H1 (cell line): ENCODE results near the gene NUP50.

Source experiments
- BCL11A ChIP-seq, 2 experiments: IDR thresholded peaks; one replicate each; pipeline ENCODE4 v1.6.1; 2011; ENCODE audit warnings: low read depth in 2 of 2, low read length in 2 of 2, mild to moderate bottlenecking in 2 of 2
- CEBPB ChIP-seq: IDR thresholded peaks from 2 replicates; pipeline ENCODE4 v1.6.1; 2012; ENCODE audit warnings: low read depth, low read length
- CTCF ChIP-seq, 3 experiments: IDR thresholded peaks; 1 replicate in 2 of 3; 2 replicates in 1 of 3; pipeline versions ENCODE4 v1.5.1 to v1.6.1; 2011; ENCODE audit warnings: low read length in 3 of 3, mild to moderate bottlenecking in 3 of 3, inconsistent platforms in 2 of 3, low read depth in 1 of 3, moderate library complexity in 1 of 3; ENCODE audit not compliant: insufficient read depth in 1 of 3; ENCODE audit errors: control extremely low read depth in 1 of 3
- EP300 ChIP-seq, 2 experiments: IDR thresholded peaks; 1 replicate in 1 of 2; 2 replicates in 1 of 2; pipeline ENCODE4 v1.6.1; 2011 to 2012; ENCODE audit warnings: low read depth in 2 of 2, low read length in 2 of 2, mild to moderate bottlenecking in 2 of 2, borderline replicate concordance in 1 of 2, inconsistent platforms in 1 of 2, moderate library complexity in 1 of 2
- JUN ChIP-seq: IDR thresholded peaks from 2 replicates; pipeline ENCODE4 v1.6.1; 2011; ENCODE audit warnings: low read depth, mild to moderate bottlenecking, improper control_type of control experiment, low read length
- KDM1A ChIP-seq: fragments of 200-600, 300-600 bp; sonication (generic); IDR thresholded peaks from 2 replicates; pipeline ENCODE4 v1.7.1; 2016; ENCODE audit warnings: mild to moderate bottlenecking, low read length, borderline replicate concordance
- MAX ChIP-seq: IDR thresholded peaks from 2 replicates; pipeline ENCODE4 v1.6.1; 2012; ENCODE audit warnings: inconsistent platforms
- NRF1 ChIP-seq: IDR thresholded peaks from 2 replicates; pipeline ENCODE4 v1.6.1; 2011; ENCODE audit warnings: mild to moderate bottlenecking, low read depth, low read length, improper control_type of control experiment
- POLR2A ChIP-seq, 2 experiments: IDR thresholded peaks; 1 replicate in 1 of 2; 2 replicates in 1 of 2; pipeline ENCODE4 v1.6.1; 2011; ENCODE audit warnings: low read depth in 2 of 2, low read length in 2 of 2, mild to moderate bottlenecking in 2 of 2; ENCODE audit errors: control extremely low read depth in 1 of 2
- POLR2AphosphoS5 ChIP-seq: IDR thresholded peaks from 2 replicates; pipeline ENCODE4 v1.6.1; 2011; ENCODE audit warnings: low read depth, low read length
- SIN3A ChIP-seq, 2 experiments: IDR thresholded peaks in 1 of 2; conservative IDR thresholded peaks in 1 of 2; 2 replicates each; pipeline ENCODE4 v1.6.1; 2011 to 2012; ENCODE audit warnings: low read length in 2 of 2, improper control_type of control experiment in 1 of 2, low read depth in 1 of 2, mild to moderate bottlenecking in 1 of 2
- SP1 ChIP-seq: IDR thresholded peaks from 2 replicates; pipeline ENCODE4 v1.6.1; 2011; ENCODE audit warnings: low read depth, low read length
- TEAD4 ChIP-seq: IDR thresholded peaks from 2 replicates; pipeline ENCODE4 v1.6.1; 2012; ENCODE audit warnings: low read depth, low read length, inconsistent platforms, mixed read lengths

- TF ChIP-seq POLR2AphosphoS5 (no peak), CTCF (IDR thresholded peaks at IDR 0.05; ENCODE audit: control extremely low read depth in 1 of 3, insufficient read depth in 1 of 3, low read depth in 1 of 3, low read length in 3 of 3) (no peak), SIN3A (conservative IDR thresholded peaks at IDR 0.05 in 1 of 2, IDR thresholded peaks at IDR 0.05 in 1 of 2; ENCODE audit: low read depth in 1 of 2, low read length in 2 of 2) (no peak), SP1 (no peak), BCL11A (IDR thresholded peaks at IDR 0.05; ENCODE audit: low read depth in 2 of 2, low read length in 2 of 2) (no peak), CEBPB (no peak), EP300 (IDR thresholded peaks at IDR 0.05; ENCODE audit: borderline replicate concordance in 1 of 2, low read depth in 2 of 2, low read length in 2 of 2) (no peak), MAX (no peak), JUN (no peak), POLR2A (IDR thresholded peaks at IDR 0.05; ENCODE audit: control extremely low read depth in 1 of 2, low read depth in 2 of 2, low read length in 2 of 2) (no peak), NRF1 (no peak), KDM1A (no peak), TEAD4 (no peak)
Measured at GRCh38 chr22:45155050-45155840, 8.5 kb upstream of the NUP50 start.
